K562 (cell line): Measurements from ENCODE around the gene BCAN. TPM values are rescaled to one million over a fixed set of nuclear protein-coding genes. Genes with fewer than 3 reads are reported as not detected.

Experiments
- BCL6 ChIP-seq: fragments of 250-450 bp; sonication (Bioruptor Pico); IDR thresholded peaks from 2 replicates; pipeline ENCODE4 v1.4.0; 2020
- CHD4 ChIP-seq: fragments of 200-600 bp; sonication (generic); IDR thresholded peaks from 3 replicates; pipeline ENCODE4 v1.6.1; 2012; ENCODE audit warnings: low read depth, mild to moderate bottlenecking, mixed read lengths, low read length, inconsistent platforms; ENCODE audit not compliant: insufficient read depth, insufficient replicate concordance, poor library complexity, severe bottlenecking
- DMBX1 ChIP-seq: fragments of 250-450 bp; sonication (Bioruptor Pico); IDR thresholded peaks from 2 replicates; pipeline ENCODE4 v1.8.0; 2022; ENCODE audit warnings: inconsistent platforms, mild to moderate bottlenecking, moderate library complexity, borderline replicate concordance
- EP400 ChIP-seq: fragments of 450-650 bp; IDR thresholded peaks from 2 replicates; pipeline ENCODE4 v1.6.1; 2017; ENCODE audit warnings: antibody characterized with exemption, mild to moderate bottlenecking, moderate library complexity
- ETV5 ChIP-seq: sonication (generic); formaldehyde crosslinking; IDR thresholded peaks from 2 replicates; pipeline ENCODE4 v1.4.0; 2020; ENCODE audit warnings: low read depth, mild to moderate bottlenecking, missing genetic modification reagents
- ETV6 ChIP-seq, 3 experiments: fragments of 150-350 bp in 1 of 3; sonication (generic) in 1 of 3; formaldehyde crosslinking in 1 of 3; IDR thresholded peaks; 2 replicates each; pipeline versions ENCODE4 v1.6.1 to v1.8.0; 2014 to 2022; ENCODE audit warnings: borderline replicate concordance in 2 of 3, low read depth in 2 of 3, antibody characterized with exemption in 1 of 3, low read length in 1 of 3, mild to moderate bottlenecking in 1 of 3, missing genetic modification reagents in 1 of 3
- GABPB1 ChIP-seq: sonication (generic); formaldehyde crosslinking; IDR thresholded peaks from 2 replicates; pipeline ENCODE4 v1.8.0; 2022; ENCODE audit warnings: mild to moderate bottlenecking, missing genetic modification reagents
- HNRNPLL ChIP-seq: fragments of 200-400 bp; formaldehyde crosslinking; IDR thresholded peaks from 2 replicates; pipeline ENCODE4 v1.6.1; 2017; ENCODE audit warnings: low read length, low read depth, mild to moderate bottlenecking; ENCODE audit not compliant: poor library complexity, severe bottlenecking
- NEUROD1 ChIP-seq: fragments of 150-350 bp; IDR thresholded peaks from 2 replicates; pipeline ENCODE4 v1.6.1; 2014; ENCODE audit warnings: borderline replicate concordance, low read length, low read depth; ENCODE audit not compliant: partially characterized antibody
- NFIC ChIP-seq: fragments of 450-650 bp; IDR thresholded peaks from 2 replicates; pipeline ENCODE4 v1.6.1; 2017; ENCODE audit warnings: mild to moderate bottlenecking, inconsistent platforms
- NFRKB ChIP-seq: fragments of 450-650 bp; IDR thresholded peaks from 2 replicates; pipeline ENCODE4 v1.6.1; 2016; ENCODE audit warnings: low read depth
- PYGO2 ChIP-seq: fragments of 450-650 bp; IDR thresholded peaks from 2 replicates; pipeline ENCODE4 v1.6.1; 2016; ENCODE audit warnings: mild to moderate bottlenecking, missing genetic modification characterization, moderate library complexity, missing compliant biosample characterization
- TAF9B ChIP-seq: fragments of 450-650 bp; IDR thresholded peaks from 2 replicates; pipeline ENCODE4 v1.6.1; 2018; ENCODE audit warnings: mild to moderate bottlenecking; ENCODE audit not compliant: partially characterized antibody
- TCFL5 ChIP-seq: fragments of 250-450 bp; sonication (Bioruptor Pico); conservative IDR thresholded peaks from 2 replicates; pipeline ENCODE4 v1.6.1; 2021; ENCODE audit warnings: mild to moderate bottlenecking, moderate library complexity, matching md5 sums
- TOE1 ChIP-seq, 2 experiments: fragments of 450-650 bp in 1 of 2; sonication (generic) in 1 of 2; formaldehyde crosslinking in 1 of 2; IDR thresholded peaks; 2 replicates each; pipeline versions ENCODE4 v1.7.1 to v1.8.0; 2016 to 2022; ENCODE audit warnings: borderline replicate concordance in 2 of 2, mild to moderate bottlenecking in 2 of 2, antibody characterized with exemption in 1 of 2, inconsistent platforms in 1 of 2, low read depth in 1 of 2, missing genetic modification reagents in 1 of 2, moderate library complexity in 1 of 2
- ZFP36 ChIP-seq: fragments of 150-350 bp; IDR thresholded peaks from 2 replicates; pipeline ENCODE4 v1.6.1; 2018; ENCODE audit warnings: low read length, low read depth; ENCODE audit not compliant: partially characterized antibody
- ZNF146 ChIP-seq: IDR thresholded peaks from one replicate; pipeline ENCODE4 v1.6.1; 2018; ENCODE audit warnings: missing compliant biosample characterization; ENCODE audit not compliant: unreplicated experiment
- ZNF217 ChIP-seq: sonication (generic); formaldehyde crosslinking; IDR thresholded peaks from 2 replicates; pipeline ENCODE4 v1.8.0; 2022; ENCODE audit warnings: mild to moderate bottlenecking, missing genetic modification reagents
- ZNF239 ChIP-seq: fragments of 250-450 bp; sonication (Bioruptor Pico); IDR thresholded peaks from 2 replicates; pipeline ENCODE4 v1.4.0; 2020; ENCODE audit warnings: mild to moderate bottlenecking
- ZNF586 ChIP-seq: fragments of 450-650 bp; formaldehyde crosslinking; conservative IDR thresholded peaks from 2 replicates; pipeline ENCODE4 v1.4.0; 2020; ENCODE audit warnings: mild to moderate bottlenecking, moderate library complexity
- ZNF75A ChIP-seq: fragments of 450-650 bp; formaldehyde crosslinking; IDR thresholded peaks from 2 replicates; pipeline ENCODE4 v1.4.0; 2020; ENCODE audit warnings: mild to moderate bottlenecking
- polyA plus RNA-seq, 8 experiments: library from polyadenylated mRNA; depleted of rRNA in 4 of 8; stranded (reverse) in 5 of 8; unstranded in 3 of 8; fragments of >200 nt; fragmentation: Nextera tagmentation in 2 of 8; fragmentation: Illumina TruSeq in 1 of 8; extraction: Ambion mirVana in 2 of 8; extraction: Trizol in 1 of 8; gene quantifications; 2 replicates each; pipeline versions ENCODE4 v1.2.1 to v1.2.3, GENCODE V29; 2011 to 2014; ENCODE audit warnings: inconsistent platforms in 1 of 8, missing spikeins in 1 of 8
- total RNA-seq, 7 experiments: library from RNA; depleted of rRNA in 6 of 7; stranded (reverse); fragments of >200 nt in 6 of 7; fragmentation: Illumina TruSeq in 2 of 7; extraction: Trizol in 2 of 7; gene quantifications; 2 replicates each; pipeline versions ENCODE4 v1.2.1 to v1.2.3, GENCODE V29; 2011 to 2021; ENCODE audit warnings: low replicate concordance in 1 of 7
- TF ChIP-seq, protein P1 (sequence below): fragments of 450-650 bp; IDR thresholded peaks from 2 replicates; pipeline ENCODE4 v1.6.1; 2016; ENCODE audit warnings: missing biosample characterization, missing genetic modification characterization
- TF ChIP-seq, protein P2 (sequence below): fragments of 250-450 bp; sonication (Bioruptor Pico); IDR thresholded peaks from 2 replicates; pipeline ENCODE4 v1.4.0; 2020; ENCODE audit warnings: mild to moderate bottlenecking, moderate library complexity

Gene BCAN
- total and polyA plus RNA-seq, 9 of the 15 experiments (the other 6 are each of a cell fraction or from before 2014, with no cell fraction given) = 0.04 to 0.33 (median 0.14) TPM; not detected in 5

DNA sequence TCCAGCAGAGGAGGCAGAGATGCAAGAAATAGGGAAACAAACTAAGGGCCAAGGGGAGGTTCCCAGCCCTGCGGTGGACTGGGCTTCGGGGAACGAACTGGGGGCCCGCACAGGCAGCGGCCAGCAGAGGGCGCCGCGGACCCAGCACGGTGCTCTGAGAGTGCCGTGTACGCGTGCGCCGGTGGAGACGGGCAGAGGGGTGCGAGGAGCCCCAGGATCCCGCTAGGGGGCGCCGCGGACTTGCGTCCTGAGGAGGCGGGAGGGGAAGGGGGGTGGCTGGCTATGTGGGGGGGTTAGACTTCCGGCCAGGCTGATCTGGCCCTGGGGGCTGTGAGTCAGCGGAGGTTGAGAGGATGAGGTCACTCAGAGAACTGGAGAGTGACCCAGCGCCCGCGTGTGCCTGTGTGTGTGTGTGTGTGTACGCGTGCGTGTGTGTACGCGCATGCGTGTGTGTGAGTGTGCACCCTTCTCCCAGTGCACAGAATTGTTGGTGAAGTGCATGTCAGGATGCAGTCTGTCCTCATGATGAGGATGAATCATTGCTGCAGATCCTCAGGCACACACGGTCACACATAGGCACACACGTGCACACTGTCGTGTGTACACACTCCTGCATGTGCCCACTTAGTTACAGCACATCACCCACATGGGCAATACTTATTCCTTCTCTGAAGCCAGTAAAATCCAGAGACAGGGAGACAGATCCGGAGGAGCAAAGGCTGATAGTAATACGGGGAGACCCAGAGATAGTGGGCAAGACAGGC, 18.3 kb downstream of the BCAN start (continued):
- TF ChIP-seq ZNF146 = no peak
- TF ChIP-seq GABPB1 (CRISPR knock-in tag) = peak; percentile 94
- TF ChIP-seq ETV5 = peak; percentile 99
- TF ChIP-seq CHD4 = no peak
- no peak for TF ChIP-seq ZNF217 (CRISPR knock-in tag)
- no peak for TF ChIP-seq PYGO2 (tag)
- peak; percentile 90 for TF ChIP-seq NFRKB
- TF ChIP-seq, protein P1, sequence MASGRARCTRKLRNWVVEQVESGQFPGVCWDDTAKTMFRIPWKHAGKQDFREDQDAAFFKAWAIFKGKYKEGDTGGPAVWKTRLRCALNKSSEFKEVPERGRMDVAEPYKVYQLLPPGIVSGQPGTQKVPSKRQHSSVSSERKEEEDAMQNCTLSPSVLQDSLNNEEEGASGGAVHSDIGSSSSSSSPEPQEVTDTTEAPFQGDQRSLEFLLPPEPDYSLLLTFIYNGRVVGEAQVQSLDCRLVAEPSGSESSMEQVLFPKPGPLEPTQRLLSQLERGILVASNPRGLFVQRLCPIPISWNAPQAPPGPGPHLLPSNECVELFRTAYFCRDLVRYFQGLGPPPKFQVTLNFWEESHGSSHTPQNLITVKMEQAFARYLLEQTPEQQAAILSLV (tag) = no peak
- TF ChIP-seq ZNF75A = no peak
- no peak for TF ChIP-seq ZNF239 (CRISPR knock-in tag)
- TF ChIP-seq NFIC = peak; percentile 41; the same call in 1 of the 2 replicates
- TF ChIP-seq ZFP36 = no peak
- peak; percentile 97 for TF ChIP-seq EP400
- TF ChIP-seq BCL6 = no peak
- TF ChIP-seq ZNF586 (CRISPR knock-in tag) = no peak
- TF ChIP-seq ETV6 (IDR thresholded peaks at IDR 0.05; ENCODE audit: borderline replicate concordance in 1 of 2, low read depth in 2 of 2, low read length in 1 of 2) = no peak
- TF ChIP-seq ETV6 (CRISPR knock-in tag; IDR thresholded peaks at IDR 0.05; ENCODE audit: borderline replicate concordance) = no peak
- TF ChIP-seq, protein P2, sequence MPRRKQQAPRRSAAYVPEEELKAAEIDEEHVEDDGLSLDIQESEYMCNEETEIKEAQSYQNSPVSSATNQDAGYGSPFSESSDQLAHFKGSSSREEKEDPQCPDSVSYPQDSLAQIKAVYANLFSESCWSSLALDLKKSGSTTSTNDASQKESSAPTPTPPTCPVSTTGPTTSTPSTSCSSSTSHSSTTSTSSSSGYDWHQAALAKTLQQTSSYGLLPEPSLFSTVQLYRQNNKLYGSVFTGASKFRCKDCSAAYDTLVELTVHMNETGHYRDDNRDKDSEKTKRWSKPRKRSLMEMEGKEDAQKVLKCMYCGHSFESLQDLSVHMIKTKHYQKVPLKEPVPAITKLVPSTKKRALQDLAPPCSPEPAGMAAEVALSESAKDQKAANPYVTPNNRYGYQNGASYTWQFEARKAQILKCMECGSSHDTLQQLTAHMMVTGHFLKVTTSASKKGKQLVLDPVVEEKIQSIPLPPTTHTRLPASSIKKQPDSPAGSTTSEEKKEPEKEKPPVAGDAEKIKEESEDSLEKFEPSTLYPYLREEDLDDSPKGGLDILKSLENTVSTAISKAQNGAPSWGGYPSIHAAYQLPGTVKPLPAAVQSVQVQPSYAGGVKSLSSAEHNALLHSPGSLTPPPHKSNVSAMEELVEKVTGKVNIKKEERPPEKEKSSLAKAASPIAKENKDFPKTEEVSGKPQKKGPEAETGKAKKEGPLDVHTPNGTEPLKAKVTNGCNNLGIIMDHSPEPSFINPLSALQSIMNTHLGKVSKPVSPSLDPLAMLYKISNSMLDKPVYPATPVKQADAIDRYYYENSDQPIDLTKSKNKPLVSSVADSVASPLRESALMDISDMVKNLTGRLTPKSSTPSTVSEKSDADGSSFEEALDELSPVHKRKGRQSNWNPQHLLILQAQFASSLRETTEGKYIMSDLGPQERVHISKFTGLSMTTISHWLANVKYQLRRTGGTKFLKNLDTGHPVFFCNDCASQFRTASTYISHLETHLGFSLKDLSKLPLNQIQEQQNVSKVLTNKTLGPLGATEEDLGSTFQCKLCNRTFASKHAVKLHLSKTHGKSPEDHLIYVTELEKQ = no peak
- TF ChIP-seq TCFL5 (CRISPR knock-in tag) = no peak
- TF ChIP-seq TAF9B = peak; percentile 93
- TF ChIP-seq DMBX1 (CRISPR knock-in tag) = peak; percentile 45; the same call in 1 of the 2 replicates
- peak; percentile 72 for TF ChIP-seq NEUROD1
- peak; percentile 84 for TF ChIP-seq TOE1 (IDR thresholded peaks at IDR 0.05; ENCODE audit: borderline replicate concordance)
- TF ChIP-seq TOE1 (CRISPR knock-in tag; IDR thresholded peaks at IDR 0.05; ENCODE audit: borderline replicate concordance, low read depth) = peak; percentile 52; the same call in 1 of the 2 replicates
- TF ChIP-seq HNRNPLL = no peak
